ENCODE data around the gene SLC66A3. TPM values are rescaled to one million over a fixed set of nuclear protein-coding genes. Genes with fewer than 3 reads are reported as not detected.

SLC66A3 gene
- total and polyA plus RNA-seq, 12 donors, result 4.5 to 15.4 (median 7.3) TPM

- H3K27me3 ChIP-seq, result peaks cover 0 to 23% (median 1%) of the 10 kb centered on the region in 7 donors
- H3K9me3 ChIP-seq, result peaks cover 0 to 2% (median 0%) of the 10 kb centered on the region in 11 donors
- H3K36me3 ChIP-seq, result no peaks in the 10 kb centered on the region
- TF ChIP-seq CTCF (IDR thresholded peaks at IDR 0.05), result no peak
- H3K27ac ChIP-seq, result no peak overlapping the region
- WGBS, 2 donors, result 80 to 84% methylated on average over 4 of the region's 4 CpGs
- DNase-seq, result no peak
- intact Hi-C loops (cut with DNase I), result no loop called here
- ATAC-seq, result no peak
- no peaks in the 10 kb centered on the region for H3K4me1 ChIP-seq
- no peak overlapping the region for H3K4me3 ChIP-seq
These were observed 14.8 kb upstream of the SLC66A3 start for GRCh38 chr2:11140492-11140891.

DNA sequence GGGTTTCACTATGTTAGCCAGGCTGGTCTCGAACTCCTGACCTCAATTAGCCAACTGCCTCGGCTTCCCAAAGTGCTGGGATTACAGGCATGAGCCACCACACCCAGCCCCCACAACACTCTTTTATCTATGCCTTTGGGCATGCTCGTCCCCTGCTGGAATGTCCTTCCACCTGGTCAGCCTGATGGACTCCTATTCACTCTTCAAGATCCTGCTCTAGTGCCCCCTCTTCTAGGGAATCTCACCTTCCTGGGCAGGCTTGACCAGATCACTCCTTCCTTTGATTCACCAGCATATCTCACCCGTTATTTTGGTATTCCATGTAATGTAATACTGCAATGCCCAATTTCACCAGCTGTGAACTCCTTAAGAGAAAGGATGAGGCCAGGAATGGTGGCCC is 13.9 kb upstream of the SLC66A3 start:
- Histone ChIP-seq H3K4me3 (no peak overlapping the region), H3K4me1 (no peaks in the 10 kb centered on the region), H3K27me3 (peaks cover 0 to 23% (median 4%) of the 10 kb centered on the region in 7 donors), H3K36me3 (no peaks in the 10 kb centered on the region), H3K9me3 (peaks cover 0 to 8% (median 0%) of the 10 kb centered on the region in 11 donors), H3K27ac (no peak overlapping the region)
- intact Hi-C loops (cut with DNase I), result no loop called here
- 71 to 84% methylated on average over 4 of the region's 4 CpGs for WGBS, 2 donors
- no peak for TF ChIP-seq CTCF (IDR thresholded peaks at IDR 0.05)
- no peak for DNase-seq
- no peak for ATAC-seq

DNA sequence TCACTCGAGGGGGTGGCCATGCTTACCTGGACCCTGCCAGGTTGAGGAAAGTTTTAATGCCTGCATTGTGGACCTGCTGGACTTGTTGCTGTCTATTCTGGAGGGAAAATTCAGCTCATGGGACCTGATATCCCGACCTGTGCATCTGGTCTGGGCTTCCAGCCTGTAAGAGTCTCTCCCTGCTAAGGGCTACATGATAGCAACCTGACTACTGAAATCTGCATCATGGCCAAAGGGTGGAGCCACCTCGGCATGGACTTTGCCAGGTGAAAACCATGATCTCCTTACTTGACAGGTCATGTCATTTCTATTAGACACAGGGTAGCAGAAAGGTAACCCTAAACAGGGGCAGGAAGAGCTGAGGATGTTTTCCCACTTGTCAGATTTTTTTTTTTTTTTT is 12.9 kb upstream of the SLC66A3 start:
- intact Hi-C loops (cut with DNase I), result no loop called here
- H3K27ac ChIP-seq, result no peak overlapping the region
- H3K36me3 ChIP-seq, result no peaks in the 10 kb centered on the region
- H3K9me3 ChIP-seq, result peaks cover 0 to 8% (median 0%) of the 10 kb centered on the region in 11 donors
- DNase-seq (no peak), ATAC-seq (no peak)
- 73 to 78% methylated on average over 3 of the region's 3 CpGs for WGBS, 2 donors
- no peak overlapping the region for H3K4me3 ChIP-seq
- H3K4me1 ChIP-seq, result no peaks in the 10 kb centered on the region
- no peak for TF ChIP-seq CTCF (IDR thresholded peaks at IDR 0.05)
- peaks cover 0 to 23% (median 4%) of the 10 kb centered on the region in 7 donors for H3K27me3 ChIP-seq

DNA sequence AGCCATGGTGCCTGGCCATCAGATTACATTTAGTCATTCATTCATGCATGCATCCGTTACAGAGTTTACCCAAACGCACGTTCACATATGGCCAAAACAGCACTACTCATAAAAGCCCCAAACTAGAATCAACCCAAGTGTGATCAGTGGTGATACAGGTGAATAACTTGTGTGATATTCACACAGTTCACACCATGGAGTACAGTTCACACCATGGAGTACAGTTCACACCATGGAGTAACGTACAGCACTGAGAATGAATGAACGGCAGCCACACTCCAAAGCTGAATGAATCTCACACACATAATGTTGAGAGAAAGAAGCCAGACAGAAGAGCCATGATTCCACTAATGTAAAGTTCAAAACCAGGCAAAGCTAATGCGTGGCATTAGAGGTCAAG is 12.3 kb upstream of the SLC66A3 start:
- intact Hi-C loops (cut with DNase I), result no loop called here
- no peaks in the 10 kb centered on the region for H3K4me1 ChIP-seq
- H3K27me3 ChIP-seq, result peaks cover 0 to 23% (median 4%) of the 10 kb centered on the region in 7 donors
- no peak for TF ChIP-seq CTCF (IDR thresholded peaks at IDR 0.05)
- ATAC-seq (no peak), DNase-seq (no peak)
- H3K36me3 ChIP-seq, result no peaks in the 10 kb centered on the region
- WGBS, 2 donors, result 83 to 88% methylated on average over 6 of the region's 6 CpGs
- peaks cover 0 to 8% (median 0%) of the 10 kb centered on the region in 11 donors for H3K9me3 ChIP-seq
- no peak overlapping the region for H3K27ac ChIP-seq
- H3K4me3 ChIP-seq, result no peak overlapping the region
